Measurements from ENCODE around the gene LYPLA2. TPM values are rescaled to one million over a fixed set of nuclear protein-coding genes. Genes with fewer than 3 reads are reported as not detected.

LYPLA2 gene
- total RNA-seq, 1 donor from 2014 or later = 39.2 TPM

DNA sequence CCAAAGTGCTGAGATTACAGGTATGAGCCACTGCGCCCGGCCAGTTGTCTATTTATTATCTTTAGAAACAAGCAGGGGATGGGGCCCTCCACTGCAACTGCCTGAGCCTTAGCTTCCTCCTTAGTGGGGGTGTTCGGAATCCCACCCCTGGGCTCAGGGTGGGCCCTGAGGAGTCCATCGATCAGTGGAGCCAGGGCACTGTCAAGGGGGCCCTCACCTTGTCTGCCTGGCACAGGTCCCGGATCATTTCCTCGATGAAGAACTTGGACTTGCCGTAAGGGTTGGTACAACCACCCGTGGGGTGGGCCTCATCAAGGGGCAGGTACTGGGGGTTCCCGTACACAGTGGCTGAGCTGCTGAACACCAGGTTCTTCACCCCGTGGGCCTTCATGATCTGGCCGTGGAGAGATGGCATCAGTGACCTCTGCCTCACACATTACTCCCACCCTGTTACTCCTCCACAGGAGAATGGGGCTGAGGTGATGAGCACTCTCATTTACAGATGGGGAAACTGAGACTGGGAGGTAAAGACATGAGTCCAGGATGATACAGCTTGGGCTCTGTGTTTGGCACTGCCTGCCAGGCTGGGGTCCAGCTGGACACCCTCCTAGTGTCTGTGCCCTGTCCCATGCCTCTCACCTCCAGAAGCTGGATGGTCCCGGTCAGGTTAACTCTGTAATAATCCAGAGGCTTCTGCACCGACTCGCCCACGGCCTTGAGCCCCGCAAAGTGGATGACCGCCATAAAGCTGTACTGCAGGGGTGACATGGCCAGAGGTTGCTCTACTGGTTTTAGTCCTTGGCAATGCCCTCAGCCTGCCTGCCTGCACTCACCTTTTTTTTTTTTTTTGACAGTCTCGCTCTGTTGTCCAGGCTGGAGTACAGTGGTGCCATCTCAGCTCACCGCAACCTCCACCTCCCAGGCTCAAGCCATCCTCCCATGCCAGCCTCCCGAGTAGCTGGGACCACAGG lies 6.8 kb downstream of the LYPLA2 start:
- TF ChIP-seq, protein P1, sequence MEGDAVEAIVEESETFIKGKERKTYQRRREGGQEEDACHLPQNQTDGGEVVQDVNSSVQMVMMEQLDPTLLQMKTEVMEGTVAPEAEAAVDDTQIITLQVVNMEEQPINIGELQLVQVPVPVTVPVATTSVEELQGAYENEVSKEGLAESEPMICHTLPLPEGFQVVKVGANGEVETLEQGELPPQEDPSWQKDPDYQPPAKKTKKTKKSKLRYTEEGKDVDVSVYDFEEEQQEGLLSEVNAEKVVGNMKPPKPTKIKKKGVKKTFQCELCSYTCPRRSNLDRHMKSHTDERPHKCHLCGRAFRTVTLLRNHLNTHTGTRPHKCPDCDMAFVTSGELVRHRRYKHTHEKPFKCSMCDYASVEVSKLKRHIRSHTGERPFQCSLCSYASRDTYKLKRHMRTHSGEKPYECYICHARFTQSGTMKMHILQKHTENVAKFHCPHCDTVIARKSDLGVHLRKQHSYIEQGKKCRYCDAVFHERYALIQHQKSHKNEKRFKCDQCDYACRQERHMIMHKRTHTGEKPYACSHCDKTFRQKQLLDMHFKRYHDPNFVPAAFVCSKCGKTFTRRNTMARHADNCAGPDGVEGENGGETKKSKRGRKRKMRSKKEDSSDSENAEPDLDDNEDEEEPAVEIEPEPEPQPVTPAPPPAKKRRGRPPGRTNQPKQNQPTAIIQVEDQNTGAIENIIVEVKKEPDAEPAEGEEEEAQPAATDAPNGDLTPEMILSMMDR (IDR thresholded peaks at IDR 0.05) = no peak
- Mint-ChIP-seq H3K4me1 (ENCODE audit: unreplicated experiment) (peaks cover 17% of the 10 kb centered on the region), H3K27ac (ENCODE audit: unreplicated experiment) (no peak overlapping the region), H3K4me3 (ENCODE audit: unreplicated experiment) (no peak overlapping the region), H3K9me3 (ENCODE audit: unreplicated experiment) (no peaks in the 10 kb centered on the region), H3K36me3 (ENCODE audit: unreplicated experiment) (peaks cover 3% of the 10 kb centered on the region), H3K27me3 (ENCODE audit: unreplicated experiment) (no peaks in the 10 kb centered on the region)
- no peak for DNase-seq (ENCODE audit: extremely low spot score, unreplicated experiment)

DNA sequence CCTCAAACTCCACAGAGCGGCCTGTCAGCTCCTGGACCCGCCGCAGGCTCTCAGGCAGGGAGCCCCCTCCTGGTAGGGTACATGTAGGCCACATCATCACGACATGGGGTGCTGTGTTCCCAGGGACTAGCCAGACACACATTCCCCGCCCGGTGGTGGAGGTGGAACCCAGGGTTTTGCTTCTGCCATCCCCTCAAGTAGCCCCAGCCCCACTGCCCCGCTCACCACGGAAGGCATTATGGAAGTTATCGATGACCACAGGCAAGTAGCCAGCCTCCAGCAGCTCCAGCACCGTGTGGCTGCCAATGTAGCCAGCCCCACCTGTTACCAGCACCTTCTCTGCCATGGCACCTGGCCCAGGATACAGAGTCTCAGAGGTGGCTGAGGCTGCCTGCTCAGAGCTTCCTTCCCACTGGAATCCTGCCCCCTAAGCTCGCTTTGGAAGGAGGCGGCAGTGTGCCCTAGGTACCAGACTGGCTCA lies 7.8 kb downstream of the LYPLA2 start:
- no peak for DNase-seq (ENCODE audit: extremely low spot score, unreplicated experiment)
- H3K4me1 Mint-ChIP-seq (ENCODE audit: unreplicated experiment) = peaks cover 15% of the 10 kb centered on the region
- peaks cover 5% of the 10 kb centered on the region for H3K36me3 Mint-ChIP-seq (ENCODE audit: unreplicated experiment)
- no peaks in the 10 kb centered on the region for H3K9me3 Mint-ChIP-seq (ENCODE audit: unreplicated experiment)
- no peak overlapping the region for H3K4me3 Mint-ChIP-seq (ENCODE audit: unreplicated experiment)
- TF ChIP-seq, protein P1 (IDR thresholded peaks at IDR 0.05) = no peak
- H3K27me3 Mint-ChIP-seq (ENCODE audit: unreplicated experiment) = no peaks in the 10 kb centered on the region
- H3K27ac Mint-ChIP-seq (ENCODE audit: unreplicated experiment) = peak overlapping the region; percentile 18

- Mint-ChIP-seq H3K4me3 (ENCODE audit: unreplicated experiment) (peak overlapping the region; percentile 84), H3K27me3 (ENCODE audit: unreplicated experiment) (no peaks in the 10 kb centered on the region), H3K9me3 (ENCODE audit: unreplicated experiment) (no peaks in the 10 kb centered on the region), H3K27ac (ENCODE audit: unreplicated experiment) (peak overlapping the region; percentile 14), H3K4me1 (ENCODE audit: unreplicated experiment) (peaks cover 15% of the 10 kb centered on the region), H3K36me3 (ENCODE audit: unreplicated experiment) (peaks cover 7% of the 10 kb centered on the region)
- TF ChIP-seq, protein P1 (IDR thresholded peaks at IDR 0.05) = no peak
- no peak for DNase-seq (ENCODE audit: extremely low spot score, unreplicated experiment)
Measured at GRCh38 chr1:23799255-23799569, 8.3 kb downstream of the LYPLA2 start.

- peak overlapping the region; percentile 86 for H3K27ac Mint-ChIP-seq (ENCODE audit: unreplicated experiment)
- H3K4me1 Mint-ChIP-seq (ENCODE audit: unreplicated experiment) = peaks cover 15% of the 10 kb centered on the region
- peak overlapping the region; percentile 84 for H3K4me3 Mint-ChIP-seq (ENCODE audit: unreplicated experiment)
- no peaks in the 10 kb centered on the region for H3K9me3 Mint-ChIP-seq (ENCODE audit: unreplicated experiment)
- H3K36me3 Mint-ChIP-seq (ENCODE audit: unreplicated experiment) = peaks cover 7% of the 10 kb centered on the region
- TF ChIP-seq, protein P1 (IDR thresholded peaks at IDR 0.05) = no peak
- no peaks in the 10 kb centered on the region for H3K27me3 Mint-ChIP-seq (ENCODE audit: unreplicated experiment)
- DNase-seq (ENCODE audit: extremely low spot score, unreplicated experiment) = no peak
Measured at GRCh38 chr1:23799570-23800399, 8.8 kb downstream of the LYPLA2 start.
